ENCODE measurements around the gene IL37.
"Not testable (repeated sequence)": the region's sequence is repeated elsewhere in the genome, so short reads cannot be mapped to it uniquely, and the experiment has no call there.

Gene IL37

GRCh38 chr2:112887964-112888749 lies 22.8 kb upstream of the IL37 start:
- in situ Hi-C loops (cut with HindIII; ENCODE audit: low sequenced_read_pairs) = no loop called here
- TF ChIP-seq CTCF (IDR thresholded peaks at IDR 0.05; ENCODE audit: low read depth, low read length) = no peak
- no peak for DNase-seq (ENCODE audit: low read depth, low spot score)
- H3K4me3 ChIP-seq (ENCODE audit: low read depth, low read length) = no peak overlapping the region

DNA sequence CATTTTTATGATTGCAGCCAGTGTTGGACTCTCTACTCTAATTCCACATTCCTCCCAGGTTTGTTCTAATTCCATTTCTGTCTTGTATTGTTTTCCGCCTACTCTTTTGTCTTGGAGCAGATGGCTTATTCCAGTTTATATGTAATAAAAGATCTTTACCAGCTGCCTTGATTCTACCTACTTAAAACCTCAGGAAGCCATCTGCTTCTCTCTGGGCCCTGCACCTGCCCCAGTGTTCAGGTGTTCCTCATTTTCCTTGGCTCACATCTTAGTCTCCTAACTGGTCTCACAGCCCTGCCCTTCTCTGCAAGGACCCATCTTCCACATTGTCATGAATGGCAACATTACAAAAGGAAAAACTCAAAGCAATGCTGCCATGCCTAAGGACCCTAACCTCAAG lies 21.0 kb upstream of the IL37 start:
- no peak overlapping the region for H3K4me3 ChIP-seq (ENCODE audit: low read depth, low read length)
- in situ Hi-C loops (cut with HindIII; ENCODE audit: low sequenced_read_pairs) = no loop called here
- no peak for TF ChIP-seq CTCF (IDR thresholded peaks at IDR 0.05; ENCODE audit: low read depth, low read length)
- no peak for DNase-seq (ENCODE audit: low read depth, low spot score)

DNA sequence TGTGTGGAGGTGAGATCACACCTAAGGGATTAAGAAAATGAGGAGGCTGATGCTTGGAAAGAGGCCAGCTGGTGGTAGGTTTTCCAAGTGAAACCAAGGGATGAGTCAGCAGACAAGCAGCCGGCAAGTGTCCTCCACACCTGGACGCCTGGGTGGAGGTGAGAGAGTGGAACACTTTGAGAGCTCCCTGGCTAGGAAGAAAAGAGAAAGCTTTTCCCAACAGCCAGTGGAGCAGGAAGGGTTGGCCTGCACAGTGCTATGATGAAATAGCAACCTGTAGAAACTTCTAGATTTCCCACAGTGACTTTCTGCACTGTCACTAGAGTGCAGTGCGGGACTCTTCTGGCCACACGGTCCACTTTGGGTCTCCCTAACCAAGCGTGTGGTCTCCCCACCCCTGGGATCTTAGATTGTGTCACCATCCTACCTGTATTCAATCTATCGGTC lies 19.6 kb upstream of the IL37 start:
- in situ Hi-C loops (cut with HindIII; ENCODE audit: low sequenced_read_pairs) = no loop called here
- no peak for DNase-seq (ENCODE audit: low read depth, low spot score)
- H3K4me3 ChIP-seq (ENCODE audit: low read depth, low read length) = no peak overlapping the region
- no peak for TF ChIP-seq CTCF (IDR thresholded peaks at IDR 0.05; ENCODE audit: low read depth, low read length)

- in situ Hi-C loops (cut with HindIII; ENCODE audit: low sequenced_read_pairs) = no loop called here
- H3K4me3 ChIP-seq (ENCODE audit: low read depth, low read length) = no peak overlapping the region
- DNase-seq (ENCODE audit: low read depth, low spot score) = no peak
- no peak for TF ChIP-seq CTCF (IDR thresholded peaks at IDR 0.05; ENCODE audit: low read depth, low read length)
Measured at GRCh38 chr2:112893752-112894151, 17.2 kb upstream of the IL37 start.

GRCh38 chr2:112896909-112897623 lies 13.9 kb upstream of the IL37 start:
- DNase-seq (ENCODE audit: low read depth, low spot score) = no peak
- H3K4me3 ChIP-seq (ENCODE audit: low read depth, low read length) = no peak overlapping the region
- TF ChIP-seq CTCF (IDR thresholded peaks at IDR 0.05; ENCODE audit: low read depth, low read length) = no peak
- in situ Hi-C loops (cut with HindIII; ENCODE audit: low sequenced_read_pairs) = no loop called here

DNA sequence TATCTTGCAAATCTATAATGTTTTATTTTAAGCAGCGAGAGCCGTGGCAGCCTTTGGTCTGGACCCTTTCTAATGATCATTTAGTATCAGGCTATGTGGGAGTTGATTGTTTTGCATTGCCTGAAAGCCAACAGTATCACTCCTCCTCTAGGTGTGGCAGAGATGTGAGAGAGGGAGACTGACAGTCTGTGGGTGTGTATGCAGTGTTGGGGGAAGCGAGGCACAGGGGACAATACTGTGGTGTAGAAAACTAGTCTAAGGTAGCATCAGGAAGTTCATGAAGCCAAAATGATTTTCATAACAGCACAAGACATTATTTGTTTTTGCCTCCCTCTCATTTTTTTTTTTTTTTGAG lies 13.4 kb upstream of the IL37 start:
- no peak overlapping the region for H3K4me3 ChIP-seq (ENCODE audit: low read depth, low read length)
- no peak for DNase-seq (ENCODE audit: low read depth, low spot score)
- in situ Hi-C loops (cut with HindIII; ENCODE audit: low sequenced_read_pairs) = no loop called here
- TF ChIP-seq CTCF (IDR thresholded peaks at IDR 0.05; ENCODE audit: low read depth, low read length) = no peak

- DNase-seq (ENCODE audit: low read depth, low spot score); H3K4me3 ChIP-seq (ENCODE audit: low read depth, low read length); in situ Hi-C loops (cut with HindIII; ENCODE audit: low sequenced_read_pairs): not testable (repeated sequence)
Measured at GRCh38 chr2:112901431-112902065, 9.4 kb upstream of the IL37 start.

Measured in astrocyte of the spinal cord (primary cell).